ENCODE measurements around the gene CGB5. TPM values are rescaled to one million over a fixed set of nuclear protein-coding genes. Genes with fewer than 3 reads are reported as not detected.
A peak's percentile ranks its signal among the peaks of the same experiment; 100 is the strongest.

CGB5 gene
- total RNA-seq, 1 experiment from 2014 or later: not detected

GRCh38 chr19:49016067-49016839 lies 27.4 kb upstream of the CGB5 start:
- no peak for DNase-seq
- BruUV-seq (replicated peaks): no TSS peak
- 0 out of 2 replicates have a peak, but pooled peaks cover 9% of the 10 kb centered on the region for H3K4me1 ChIP-seq
- ChIA-PET POLR2A (no interaction called here), CTCF (interaction anchor here (0.9 kb wide), 1 partner anchor 23 kb away, joined by 5 read pairs; the partner anchor contains the start of genes GYS1 and RUVBL2)
- no peaks in the 10 kb centered on the region for H3K9me3 ChIP-seq
- H3K27me3 ChIP-seq (replicated peaks; ENCODE audit: control insufficient read depth, insufficient read depth, low read length): no peaks in the 10 kb centered on the region
- H3K27ac Mint-ChIP-seq (ENCODE audit: unreplicated experiment): peak overlapping the region; percentile 20
- TF ChIP-seq, protein P1, sequence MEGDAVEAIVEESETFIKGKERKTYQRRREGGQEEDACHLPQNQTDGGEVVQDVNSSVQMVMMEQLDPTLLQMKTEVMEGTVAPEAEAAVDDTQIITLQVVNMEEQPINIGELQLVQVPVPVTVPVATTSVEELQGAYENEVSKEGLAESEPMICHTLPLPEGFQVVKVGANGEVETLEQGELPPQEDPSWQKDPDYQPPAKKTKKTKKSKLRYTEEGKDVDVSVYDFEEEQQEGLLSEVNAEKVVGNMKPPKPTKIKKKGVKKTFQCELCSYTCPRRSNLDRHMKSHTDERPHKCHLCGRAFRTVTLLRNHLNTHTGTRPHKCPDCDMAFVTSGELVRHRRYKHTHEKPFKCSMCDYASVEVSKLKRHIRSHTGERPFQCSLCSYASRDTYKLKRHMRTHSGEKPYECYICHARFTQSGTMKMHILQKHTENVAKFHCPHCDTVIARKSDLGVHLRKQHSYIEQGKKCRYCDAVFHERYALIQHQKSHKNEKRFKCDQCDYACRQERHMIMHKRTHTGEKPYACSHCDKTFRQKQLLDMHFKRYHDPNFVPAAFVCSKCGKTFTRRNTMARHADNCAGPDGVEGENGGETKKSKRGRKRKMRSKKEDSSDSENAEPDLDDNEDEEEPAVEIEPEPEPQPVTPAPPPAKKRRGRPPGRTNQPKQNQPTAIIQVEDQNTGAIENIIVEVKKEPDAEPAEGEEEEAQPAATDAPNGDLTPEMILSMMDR (IDR thresholded peaks at IDR 0.05; ENCODE audit: insufficient read depth in 1 of 2, low read depth in 1 of 2, low read length in 1 of 2, severe bottlenecking in 1 of 2, unreplicated experiment in 1 of 2): no peak
- peaks cover 1% of the 10 kb centered on the region; the same call in 1 of the 2 replicates for H3K36me3 ChIP-seq (ENCODE audit: control insufficient read depth, insufficient read depth, low read length)
- intact Hi-C loops (cut with micrococcal nuclease; ENCODE audit: unreplicated experiment): no loop called here
- peaks cover 17% of the 10 kb centered on the region for H3K4me1 Mint-ChIP-seq (ENCODE audit: low read depth, unreplicated experiment)
- no peaks in the 10 kb centered on the region for H3K27me3 Mint-ChIP-seq (ENCODE audit: insufficient read depth, unreplicated experiment)
- H3K9me3 Mint-ChIP-seq (ENCODE audit: unreplicated experiment): no peaks in the 10 kb centered on the region
- peak overlapping the region; percentile 32 for H3K4me3 Mint-ChIP-seq (ENCODE audit: unreplicated experiment)
- no peak overlapping the region for H3K4me3 ChIP-seq (ENCODE audit: low read depth, low read length)
- peaks cover 36% of the 10 kb centered on the region for H3K36me3 Mint-ChIP-seq (ENCODE audit: insufficient read depth, unreplicated experiment)

DNA sequence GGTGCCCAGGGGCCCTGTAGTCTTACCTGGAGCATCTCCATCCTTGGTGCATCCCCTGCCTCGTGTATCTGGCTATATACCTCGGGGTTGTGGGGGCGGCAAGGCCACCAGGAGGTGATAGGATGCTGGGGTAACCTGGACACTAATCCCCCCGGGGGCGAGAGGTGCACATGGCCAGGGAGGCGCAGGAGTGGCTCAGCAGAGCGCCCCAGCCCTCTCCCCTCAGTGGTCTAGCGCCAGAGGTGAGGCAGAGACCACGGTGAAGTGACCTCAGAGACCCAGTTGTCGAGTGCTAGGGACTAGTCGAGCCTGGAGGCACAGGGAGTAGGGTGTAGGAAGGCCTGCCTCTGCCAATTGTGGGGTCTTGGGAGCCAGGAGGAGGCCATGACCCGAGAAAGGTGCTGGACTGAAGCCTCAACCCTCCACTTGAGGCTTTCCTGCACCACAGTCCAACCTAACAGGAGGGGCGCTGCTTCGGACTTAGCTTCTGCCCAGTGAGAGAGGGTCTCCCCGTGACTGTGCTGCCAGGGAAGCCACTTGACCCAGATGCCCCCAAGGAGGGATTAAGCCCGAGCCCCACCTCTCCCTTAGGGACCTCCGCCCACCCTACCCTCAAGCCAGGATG lies 26.5 kb upstream of the CGB5 start, which contains the start of gene LHB:
Gene LHB, minus strand, starts transcription at position 51 of the 625 bp plus-strand sequence. Its CDS starts 10 bp downstream, at position 41.
- no peaks in the 10 kb centered on the region for H3K9me3 ChIP-seq

More for the DNA sequence above, 26.5 kb upstream of the CGB5 start, which contains the start of gene LHB:
- H3K4me3 ChIP-seq (ENCODE audit: low read depth, low read length): peak within 1 kb of the TSS; percentile 49
- no TSS peak for BruUV-seq (replicated peaks)
- intact Hi-C loops (cut with micrococcal nuclease; ENCODE audit: unreplicated experiment): loop anchor here (1.0 kb wide), 1 partner anchor 57 kb away; no protein-coding TSS in a partner anchor
- DNase-seq: no peak
- Mint-ChIP-seq H3K36me3 (ENCODE audit: insufficient read depth, unreplicated experiment) (peaks cover 36% of the 10 kb centered on the region), H3K9me3 (ENCODE audit: unreplicated experiment) (no peaks in the 10 kb centered on the region), H3K27ac (ENCODE audit: unreplicated experiment) (peak within 1 kb of the TSS; percentile 20), H3K4me3 (ENCODE audit: unreplicated experiment) (peak within 1 kb of the TSS; percentile 79), H3K4me1 (ENCODE audit: low read depth, unreplicated experiment) (peaks cover 21% of the 10 kb centered on the region), H3K27me3 (ENCODE audit: insufficient read depth, unreplicated experiment) (no peaks in the 10 kb centered on the region)
- H3K4me1 ChIP-seq: 0 out of 2 replicates have a peak, but pooled peaks cover 9% of the 10 kb centered on the region
- no peaks in the 10 kb centered on the region; the same call in 1 of the 2 replicates for H3K27me3 ChIP-seq (replicated peaks; ENCODE audit: control insufficient read depth, insufficient read depth, low read length)
- H3K36me3 ChIP-seq (ENCODE audit: control insufficient read depth, insufficient read depth, low read length): peaks cover 1% of the 10 kb centered on the region; the same call in 1 of the 2 replicates
- TF ChIP-seq, protein P1 (IDR thresholded peaks at IDR 0.05; ENCODE audit: insufficient read depth in 1 of 2, low read depth in 1 of 2, low read length in 1 of 2, severe bottlenecking in 1 of 2, unreplicated experiment in 1 of 2): no peak
- ChIA-PET POLR2A (interaction anchor here (1.1 kb wide), 1 partner anchor 24 kb away, joined by 5 read pairs; the partner anchor contains the start of genes GYS1 and RUVBL2), CTCF (interaction anchor here (0.6 to 4.0 kb wide), 8 partner anchors 17 to 846 kb away, joined by 3 to 51 read pairs (median 6); partner anchors contain the start of genes GYS1, NTF4 and RUVBL2)
